Measurements from ENCODE around the gene ANKRD12.

DNA sequence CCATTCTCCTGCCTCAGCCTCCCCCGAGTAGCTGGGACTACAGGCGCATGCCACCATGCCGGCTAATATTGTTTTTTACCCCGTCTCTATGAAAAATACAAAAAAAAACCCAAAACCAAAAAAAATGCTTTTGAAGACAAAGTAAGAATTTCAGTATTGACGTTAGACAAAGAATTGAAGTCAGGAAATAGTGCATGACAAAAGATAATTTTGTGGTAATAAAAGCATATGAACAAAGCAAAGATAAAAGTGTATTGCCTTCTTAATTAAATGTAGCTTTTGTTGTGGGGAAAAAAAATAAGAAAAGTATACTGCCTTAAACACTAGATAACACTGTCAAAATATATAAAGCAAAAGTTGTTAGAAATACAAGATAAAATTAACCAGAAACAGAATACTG, 86.8 kb downstream of the ANKRD12 start:
- TF ChIP-seq, protein P1, sequence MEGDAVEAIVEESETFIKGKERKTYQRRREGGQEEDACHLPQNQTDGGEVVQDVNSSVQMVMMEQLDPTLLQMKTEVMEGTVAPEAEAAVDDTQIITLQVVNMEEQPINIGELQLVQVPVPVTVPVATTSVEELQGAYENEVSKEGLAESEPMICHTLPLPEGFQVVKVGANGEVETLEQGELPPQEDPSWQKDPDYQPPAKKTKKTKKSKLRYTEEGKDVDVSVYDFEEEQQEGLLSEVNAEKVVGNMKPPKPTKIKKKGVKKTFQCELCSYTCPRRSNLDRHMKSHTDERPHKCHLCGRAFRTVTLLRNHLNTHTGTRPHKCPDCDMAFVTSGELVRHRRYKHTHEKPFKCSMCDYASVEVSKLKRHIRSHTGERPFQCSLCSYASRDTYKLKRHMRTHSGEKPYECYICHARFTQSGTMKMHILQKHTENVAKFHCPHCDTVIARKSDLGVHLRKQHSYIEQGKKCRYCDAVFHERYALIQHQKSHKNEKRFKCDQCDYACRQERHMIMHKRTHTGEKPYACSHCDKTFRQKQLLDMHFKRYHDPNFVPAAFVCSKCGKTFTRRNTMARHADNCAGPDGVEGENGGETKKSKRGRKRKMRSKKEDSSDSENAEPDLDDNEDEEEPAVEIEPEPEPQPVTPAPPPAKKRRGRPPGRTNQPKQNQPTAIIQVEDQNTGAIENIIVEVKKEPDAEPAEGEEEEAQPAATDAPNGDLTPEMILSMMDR (IDR thresholded peaks at IDR 0.05): no peak
- TF ChIP-seq EP300 (IDR thresholded peaks at IDR 0.05) (no peak), POLR2A (IDR thresholded peaks at IDR 0.05) (no peak)

All from sigmoid colon (tissue), 4 donors.